B cell (primary cell): ENCODE data around the gene PHACTR1. TPM values are rescaled to one million over a fixed set of nuclear protein-coding genes. Genes with fewer than 3 reads are reported as not detected.
A peak's percentile ranks its signal among the peaks of the same experiment; 100 is the strongest.

Experiments used
- ATAC-seq: fragments of 200-7000 bp; cut with Tn5 transposase; one replicate; pipeline ENCODE4 v1.10.0; 2021; ENCODE audit warnings: low read depth, mild to moderate bottlenecking, moderate number of reproducible peaks, moderate library complexity
- CTCF ChIA-PET: fragments of 350-600 bp; sonication (Branson Sonifier 250); formaldehyde crosslinking; loops from one replicate; lab custom pipeline; 2021; ENCODE audit warnings: antibody characterized with exemption, inconsistent platforms; lab: Charles Lee
- POLR2A ChIA-PET: fragments of 350-600 bp; sonication (Branson Sonifier 250); formaldehyde crosslinking; loops from one replicate; lab custom pipeline; 2021; ENCODE audit warnings: antibody characterized with exemption; lab: Charles Lee
- DNase-seq: peaks from one replicate; pipeline ENCODE4 v3.0.0; 2013
- H2AFZ ChIP-seq: 2 replicates; pipeline ENCODE4 v1.6.1; 2012; ENCODE audit warnings: mild to moderate bottlenecking, low read depth, low read length; ENCODE audit not compliant: insufficient read depth, poor library complexity, severe bottlenecking
- H3K27ac ChIP-seq, 2 donors: 1 replicate in 1 of 2; 2 replicates in 1 of 2; pipeline ENCODE4 v1.5.1; 2012 to 2013; ENCODE audit warnings: low read length in 2 of 2, mild to moderate bottlenecking in 2 of 2, moderate library complexity in 1 of 2
- H3K27me3 ChIP-seq, 4 experiments: fragments of 200-600 bp in 1 of 4; sonication (generic) in 1 of 4; replicated peaks in 1 of 4; 1 replicate in 2 of 4; 2 replicates in 2 of 4; pipeline versions ENCODE4 v1.6.1 to v1.7.0; 2013 to 2016; ENCODE audit warnings: low read length in 3 of 4, mild to moderate bottlenecking in 2 of 4, mixed read lengths in 1 of 4, moderate library complexity in 1 of 4; ENCODE audit not compliant: insufficient read depth in 4 of 4, control insufficient read depth in 3 of 4; ENCODE audit errors: control extremely low read depth in 1 of 4
- H3K36me3 ChIP-seq, 2 experiments: replicated peaks in 1 of 2; 1 replicate in 1 of 2; 2 replicates in 1 of 2; pipeline versions ENCODE4 v1.6.1 to v1.7.1; 2013; ENCODE audit warnings: low read length in 1 of 2; ENCODE audit not compliant: insufficient read depth in 2 of 2, control insufficient read depth in 1 of 2; ENCODE audit errors: control extremely low read depth in 1 of 2, extremely low read depth in 1 of 2
- H3K4me1 ChIP-seq, 2 donors: fragments of 200-600 bp in 1 of 2; sonication (generic) in 1 of 2; 1 replicate in 1 of 2; 2 replicates in 1 of 2; pipeline versions ENCODE4 v1.5.1 to v1.6.1; 2013 to 2017; ENCODE audit warnings: low read length in 2 of 2; ENCODE audit not compliant: control insufficient read depth in 2 of 2, insufficient read depth in 2 of 2
- H3K4me2 ChIP-seq: replicated peaks from 2 replicates; pipeline ENCODE3; 2012; ENCODE audit warnings: mild to moderate bottlenecking, low read depth, low read length; ENCODE audit not compliant: poor library complexity, severe bottlenecking
- H3K4me3 ChIP-seq, 5 experiments: fragments of 200-600 bp in 1 of 5; sonication (generic) in 1 of 5; 1 replicate in 3 of 5; 2 replicates in 2 of 5; pipeline versions ENCODE4 v1.5.1 to v1.7.0; 2011 to 2016; ENCODE audit warnings: low read length in 4 of 5, mild to moderate bottlenecking in 4 of 5, low read depth in 2 of 5, control low read depth in 1 of 5, moderate library complexity in 1 of 5; ENCODE audit not compliant: insufficient read depth in 1 of 5; ENCODE audit errors: control extremely low read depth in 1 of 5, extremely low read depth in 1 of 5
- H3K79me2 ChIP-seq: fragments of 200-600 bp; sonication (generic); one replicate; pipeline ENCODE4 v1.6.0; 2016; ENCODE audit warnings: low read length; ENCODE audit not compliant: control insufficient read depth, insufficient read depth
- H3K9ac ChIP-seq: fragments of 200-600 bp; sonication (generic); 2 replicates; pipeline ENCODE4 v1.6.1; 2017; ENCODE audit warnings: mild to moderate bottlenecking, low read length, moderate library complexity
- H3K9me3 ChIP-seq, 3 donors: one replicate each; pipeline versions ENCODE4 v1.6.1 to v1.7.1; 2013; ENCODE audit warnings: low read length in 2 of 3; ENCODE audit not compliant: control insufficient read depth in 2 of 3, insufficient read depth in 1 of 3; ENCODE audit errors: control extremely low read depth in 1 of 3
- H4K20me1 ChIP-seq: 2 replicates; pipeline ENCODE4 v1.6.0; 2012; ENCODE audit warnings: mild to moderate bottlenecking, low read length; ENCODE audit not compliant: insufficient read depth, control insufficient read depth, poor library complexity, severe bottlenecking
- H3K27ac Mint-ChIP-seq: one replicate; pipeline ENCODE4 v1.8.0; 2021; ENCODE audit warnings: mixed read lengths
- H3K27me3 Mint-ChIP-seq: one replicate; pipeline ENCODE4 v1.8.0; 2021; ENCODE audit warnings: mixed read lengths
- H3K4me1 Mint-ChIP-seq: one replicate; pipeline ENCODE4 v1.8.0; 2021; ENCODE audit warnings: mixed read lengths
- H3K4me3 Mint-ChIP-seq: one replicate; pipeline ENCODE4 v1.8.0; 2021; ENCODE audit warnings: mixed read lengths
- H3K9me3 Mint-ChIP-seq: one replicate; pipeline ENCODE4 v1.8.0; 2022; ENCODE audit warnings: mixed read lengths; ENCODE audit not compliant: insufficient read depth
- CTCF ChIP-seq: fragments of 200-600 bp; IDR thresholded peaks from one replicate; pipeline ENCODE4 v1.8.0; 2022; ENCODE audit warnings: antibody characterized with exemption, mild to moderate bottlenecking
- EZH2 ChIP-seq: IDR thresholded peaks from 2 replicates; pipeline ENCODE4 v1.6.1; 2012; ENCODE audit warnings: borderline replicate concordance, low read depth, mild to moderate bottlenecking, moderate library complexity, low read length; ENCODE audit not compliant: insufficient read depth, poor library complexity, severe bottlenecking
- WGBS: methylation state at CpG from one replicate; pipeline ENCODE4 v1.1.5; 2013; ENCODE audit warnings: missing lambda C conversion rate; ENCODE audit not compliant: insufficient coverage; 5-methylcytosine and 5-hydroxymethylcytosine counted together
- intact Hi-C: fragments of 100-400 bp; cut with micrococcal nuclease; formaldehyde crosslinking; loops from one replicate; pipeline ENCODE4 v1.10.0; 2022
- polyA plus RNA-seq: library from polyadenylated mRNA; depleted of rRNA; stranded (reverse); fragments of >200 nt; gene quantifications from 2 replicates; pipeline ENCODE4 v1.2.3, GENCODE V29; 2012
- total RNA-seq, 2 donors: library from RNA; stranded (reverse); fragments of 120-200 nt in 1 of 2; gene quantifications; 1 replicate in 1 of 2; 2 replicates in 1 of 2; pipeline versions ENCODE4 v1.2.3 to v1.2.4, GENCODE V29; 2013 to 2022

The PHACTR1 gene
- total and polyA plus RNA-seq, 2 donors (not counting 1 experiment from before 2014, with no cell fraction given) = 30.2 to 129 TPM

- ChIA-PET CTCF (no interaction called here), POLR2A (no interaction called here)
- no peaks in the 10 kb centered on the region for H4K20me1 ChIP-seq
- peaks cover 24% of the 10 kb centered on the region for H3K27me3 Mint-ChIP-seq
- H2AFZ ChIP-seq = no peak overlapping the region
- H3K79me2 ChIP-seq = no peaks in the 10 kb centered on the region
- H3K27me3 ChIP-seq = peaks cover 0 to 12% (median 3%) of the 10 kb centered on the region in 4 experiments
- H3K9me3 Mint-ChIP-seq = no peaks in the 10 kb centered on the region
- H3K4me3 Mint-ChIP-seq = no peak overlapping the region
- H3K27ac ChIP-seq = no peak overlapping the region
- peaks cover 8% of the 10 kb centered on the region for H3K4me1 Mint-ChIP-seq
- peaks cover 3 to 7% of the 10 kb centered on the region in 2 donors for H3K4me1 ChIP-seq
- ATAC-seq = no peak
- H3K4me2 ChIP-seq = no peak overlapping the region
- H3K9me3 ChIP-seq = no peaks in the 10 kb centered on the region
- WGBS = 86% methylated on average over 3 of the region's 4 CpGs
- intact Hi-C loops = no loop called here
- TF ChIP-seq CTCF (no peak), EZH2 (no peak)
- H3K36me3 ChIP-seq = no peaks in the 10 kb centered on the region
- DNase-seq = no peak
- H3K4me3 ChIP-seq = no peak overlapping the region
- H3K27ac Mint-ChIP-seq = no peak overlapping the region
- H3K9ac ChIP-seq = no peak overlapping the region
These were observed 235.8 kb downstream of the PHACTR1 start for GRCh38 chr6:12952318-12952717.

- intact Hi-C loops = no loop called here
- Histone ChIP-seq H3K4me3 (no peak overlapping the region), H3K27me3 (peaks cover 0 to 26% (median 11%) of the 10 kb centered on the region in 4 experiments), H3K9ac (no peak overlapping the region), H2AFZ (no peak overlapping the region), H3K27ac (no peak overlapping the region), H3K9me3 (no peaks in the 10 kb centered on the region), H4K20me1 (no peaks in the 10 kb centered on the region), H3K79me2 (no peaks in the 10 kb centered on the region), H3K4me2 (no peak overlapping the region), H3K36me3 (no peaks in the 10 kb centered on the region), H3K4me1 (peaks cover 13 to 18% of the 10 kb centered on the region in 2 donors)
- no peak for DNase-seq
- Mint-ChIP-seq H3K9me3 (no peaks in the 10 kb centered on the region), H3K4me3 (peak overlapping the region; percentile 91), H3K4me1 (peaks cover 19% of the 10 kb centered on the region), H3K27ac (no peak overlapping the region), H3K27me3 (peaks cover 43% of the 10 kb centered on the region)
- no peak for ATAC-seq
- WGBS = 100% methylated on average over 5 of the region's 5 CpGs
- ChIA-PET CTCF (no interaction called here), POLR2A (no interaction called here)
- no peak for TF ChIP-seq CTCF
- no peak for TF ChIP-seq EZH2
These were observed 239.4 kb downstream of the PHACTR1 start for GRCh38 chr6:12955956-12956355.
